AG09319 (cell line): ENCODE results near the gene SORBS1.

Experiments used
- DNase-seq: peaks from one replicate; pipeline ENCODE4 v3.0.0-alpha.2; 2010; ENCODE audit warnings: low read depth; ENCODE audit errors: extremely low read depth
- TF ChIP-seq, protein P1 (sequence below): IDR thresholded peaks from 2 replicates; pipeline ENCODE4 v1.5.1; 2011; ENCODE audit warnings: low read depth, mild to moderate bottlenecking, inconsistent platforms, low read length, moderate library complexity

Gene SORBS1

DNA sequence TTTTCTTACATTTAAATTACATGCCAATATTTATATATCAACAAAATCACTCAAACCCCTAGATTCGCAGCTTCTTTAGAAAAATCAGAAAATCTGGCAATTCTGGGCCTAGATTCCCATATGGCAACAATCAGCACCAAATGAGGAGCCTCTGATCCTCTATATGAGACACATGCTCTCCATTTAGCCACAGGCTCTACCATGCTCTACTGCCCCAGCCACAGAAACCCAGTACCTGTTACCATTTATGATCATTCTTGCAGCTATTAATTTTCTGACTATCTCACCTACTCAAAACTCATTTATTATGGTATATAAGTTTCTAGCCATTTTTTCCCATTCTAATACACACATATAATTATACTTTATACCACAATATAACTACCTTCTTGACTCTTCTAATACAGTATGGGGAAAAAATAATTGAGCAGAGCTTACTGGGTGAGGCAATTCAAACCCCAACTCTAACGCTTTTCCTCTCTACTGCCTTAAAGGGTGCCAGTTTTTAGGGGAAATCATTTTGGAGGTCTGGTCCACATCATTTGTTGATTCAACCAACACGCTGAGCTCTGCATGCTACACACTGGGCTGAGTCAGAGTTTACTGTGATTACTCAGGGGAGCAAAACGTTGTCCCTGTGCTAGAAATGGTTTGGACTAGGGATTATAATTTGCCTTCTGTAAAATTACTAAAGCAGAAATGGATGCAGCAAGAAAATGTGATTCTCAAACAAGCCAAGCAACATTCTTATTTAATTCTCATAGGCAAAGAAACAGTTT is 281.9 kb downstream of the SORBS1 start:
- TF ChIP-seq, protein P1, sequence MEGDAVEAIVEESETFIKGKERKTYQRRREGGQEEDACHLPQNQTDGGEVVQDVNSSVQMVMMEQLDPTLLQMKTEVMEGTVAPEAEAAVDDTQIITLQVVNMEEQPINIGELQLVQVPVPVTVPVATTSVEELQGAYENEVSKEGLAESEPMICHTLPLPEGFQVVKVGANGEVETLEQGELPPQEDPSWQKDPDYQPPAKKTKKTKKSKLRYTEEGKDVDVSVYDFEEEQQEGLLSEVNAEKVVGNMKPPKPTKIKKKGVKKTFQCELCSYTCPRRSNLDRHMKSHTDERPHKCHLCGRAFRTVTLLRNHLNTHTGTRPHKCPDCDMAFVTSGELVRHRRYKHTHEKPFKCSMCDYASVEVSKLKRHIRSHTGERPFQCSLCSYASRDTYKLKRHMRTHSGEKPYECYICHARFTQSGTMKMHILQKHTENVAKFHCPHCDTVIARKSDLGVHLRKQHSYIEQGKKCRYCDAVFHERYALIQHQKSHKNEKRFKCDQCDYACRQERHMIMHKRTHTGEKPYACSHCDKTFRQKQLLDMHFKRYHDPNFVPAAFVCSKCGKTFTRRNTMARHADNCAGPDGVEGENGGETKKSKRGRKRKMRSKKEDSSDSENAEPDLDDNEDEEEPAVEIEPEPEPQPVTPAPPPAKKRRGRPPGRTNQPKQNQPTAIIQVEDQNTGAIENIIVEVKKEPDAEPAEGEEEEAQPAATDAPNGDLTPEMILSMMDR, result no peak

DNA sequence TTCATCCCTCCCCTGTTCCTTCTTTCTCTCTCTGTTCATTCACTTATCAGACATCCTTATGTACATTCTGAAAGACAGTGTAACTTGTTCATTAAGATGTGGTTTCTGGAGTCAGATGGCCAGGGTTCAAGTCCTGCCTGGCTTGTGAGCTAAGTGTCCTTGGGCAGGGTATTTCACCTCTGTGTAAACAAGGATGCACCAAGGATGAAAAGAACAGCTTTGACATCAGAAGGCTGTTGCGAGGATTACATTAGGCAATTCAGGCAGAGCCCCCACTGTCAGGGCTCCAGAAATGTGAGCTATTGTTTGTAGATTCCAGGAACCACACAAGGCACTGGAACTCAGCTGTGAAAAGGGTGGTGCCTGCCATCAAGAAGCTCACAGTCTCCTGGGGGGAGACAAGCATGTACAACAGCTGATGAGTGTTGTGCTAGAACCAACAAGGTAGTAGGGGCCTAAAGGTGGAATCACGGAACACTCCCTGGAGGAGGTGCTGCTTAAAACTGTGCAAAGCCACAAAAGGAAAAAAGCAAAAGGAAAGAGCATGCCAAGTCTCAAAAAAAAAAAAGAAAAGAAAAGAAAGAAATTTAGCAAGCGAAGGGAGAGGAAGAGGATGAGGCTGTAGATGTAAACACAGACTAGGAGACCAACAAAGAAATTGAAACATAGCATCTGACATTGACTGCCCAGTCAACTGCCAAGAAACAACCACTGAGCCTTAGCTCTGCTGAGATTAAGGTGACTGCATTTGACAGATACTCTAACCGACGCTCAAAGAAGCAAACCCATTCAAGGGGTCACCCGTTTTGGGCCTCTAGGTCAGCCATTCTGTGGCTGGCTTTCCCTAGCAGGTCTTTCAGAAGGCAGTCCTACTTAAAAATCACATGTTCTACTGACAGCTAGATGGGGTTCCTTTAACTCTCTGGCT is 282.8 kb downstream of the SORBS1 start:
- TF ChIP-seq, protein P1, result no peak
- DNase-seq, result peak; percentile 43

More for the DNA sequence above, 281.9 kb downstream of the SORBS1 start:
- DNase-seq, result no peak

DNA sequence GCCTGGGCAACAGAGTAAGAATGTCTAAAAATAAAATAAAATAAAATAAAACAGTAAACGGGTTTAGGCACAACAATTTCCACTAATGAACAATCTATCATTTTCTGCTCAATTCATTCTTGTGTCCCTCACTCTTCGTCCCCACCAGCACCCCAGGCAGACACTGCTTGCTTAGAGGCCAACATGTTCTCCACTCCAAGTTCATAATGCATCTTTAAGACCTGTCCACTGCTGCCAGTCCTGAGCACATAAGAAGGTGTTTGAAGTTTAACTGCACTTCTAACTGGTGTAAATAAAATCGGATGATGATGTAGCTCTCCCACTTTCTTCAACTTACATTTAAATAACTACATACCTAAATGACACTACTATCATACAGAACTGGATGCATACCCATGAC is 283.6 kb downstream of the SORBS1 start:
- TF ChIP-seq, protein P1, result no peak
- DNase-seq, result no peak

DNA sequence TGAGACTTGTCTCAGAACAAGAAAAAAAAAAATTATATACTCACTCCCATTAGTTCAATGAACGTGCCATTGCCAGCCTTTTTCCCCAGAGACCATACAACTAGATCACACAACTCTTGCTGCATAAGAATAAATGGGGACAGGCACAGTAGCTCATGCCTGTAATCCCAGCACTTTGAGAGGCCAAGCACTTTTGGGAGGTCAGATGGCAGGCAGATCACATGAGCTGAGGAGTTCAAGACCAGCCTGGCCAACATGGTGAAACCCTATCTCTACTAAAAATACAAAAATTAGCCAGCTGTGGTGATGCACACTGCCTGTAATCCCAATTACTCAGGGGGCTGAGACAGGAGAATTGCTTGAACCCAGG is 284.0 kb downstream of the SORBS1 start:
- DNase-seq, result no peak
- TF ChIP-seq, protein P1, result no peak

DNA sequence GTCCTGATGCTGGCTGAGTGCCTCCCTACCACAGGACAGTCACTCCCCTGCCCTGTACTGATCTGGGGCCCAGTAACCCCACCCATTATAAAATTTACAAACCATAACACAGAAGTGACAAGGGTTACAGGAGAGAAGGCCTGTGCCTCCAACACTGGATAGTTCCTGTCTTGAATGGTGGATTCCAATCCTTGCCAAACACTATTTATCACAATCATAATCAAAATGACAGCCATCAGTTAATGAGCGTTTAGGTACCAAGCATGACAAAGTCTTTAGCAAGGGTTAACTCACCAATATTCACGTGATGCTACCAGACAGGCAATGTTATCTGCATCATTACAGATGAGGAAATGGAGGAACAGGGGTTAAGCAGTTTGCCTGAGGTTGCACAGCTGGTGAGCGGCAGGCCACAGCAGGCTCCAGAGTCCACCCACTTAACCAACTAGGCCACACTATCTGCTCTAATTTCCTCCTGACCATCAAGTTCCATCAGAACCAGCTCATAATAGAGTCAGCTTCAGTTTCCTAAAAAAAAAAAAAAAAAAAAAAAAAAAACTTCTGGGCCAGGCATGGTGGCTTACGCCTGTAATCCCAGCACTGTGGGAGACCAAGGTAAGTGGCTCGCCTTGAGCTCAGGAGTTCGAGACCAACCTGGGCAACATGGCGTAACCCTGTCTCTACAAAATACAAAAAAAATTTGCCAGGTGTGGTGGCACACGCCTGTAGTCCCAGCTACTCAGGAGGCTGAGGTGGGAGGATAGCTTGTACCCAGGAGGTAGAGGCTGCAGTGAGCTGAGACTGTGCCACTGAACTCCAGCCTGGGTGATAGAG is 284.6 kb downstream of the SORBS1 start:
- DNase-seq, result no peak
- TF ChIP-seq, protein P1, result no peak

DNA sequence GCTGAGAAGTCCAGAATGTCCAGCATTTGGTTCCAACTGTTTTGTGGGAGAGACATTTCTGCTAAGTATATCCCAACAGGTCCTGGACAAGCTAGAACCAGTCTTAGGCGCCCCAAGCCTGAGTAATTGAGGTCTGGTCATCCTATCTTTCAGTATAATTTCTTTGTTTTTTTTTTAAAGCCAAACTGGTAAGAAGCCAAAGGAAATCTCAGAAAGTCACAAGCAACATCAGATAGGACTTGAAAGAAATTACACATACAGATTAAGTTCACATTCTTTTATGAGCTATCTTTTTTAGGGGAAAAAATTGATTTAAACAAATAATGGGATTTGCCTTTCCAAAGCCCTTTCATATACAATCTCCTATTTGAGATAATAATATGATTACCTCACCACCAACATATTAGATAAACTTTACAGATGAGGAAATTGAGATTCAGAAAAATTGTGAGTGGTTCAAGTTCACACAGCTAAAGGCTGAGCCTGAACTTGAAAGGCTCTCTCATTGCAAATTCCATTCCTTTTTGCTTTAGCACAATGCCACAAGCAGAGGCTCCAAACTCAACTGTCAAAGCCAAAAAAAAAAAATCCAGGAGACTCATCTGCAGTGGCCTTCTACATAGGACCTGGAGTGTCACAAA is 285.3 kb downstream of the SORBS1 start:
- TF ChIP-seq, protein P1, result no peak
- no peak for DNase-seq
